ENCODE data around the gene WDR5. TPM values are rescaled to one million over a fixed set of nuclear protein-coding genes. Genes with fewer than 3 reads are reported as not detected.

The WDR5 gene
- total and polyA plus RNA-seq, 7 donors = 10.8 to 33.6 (median 15.0) TPM

DNA sequence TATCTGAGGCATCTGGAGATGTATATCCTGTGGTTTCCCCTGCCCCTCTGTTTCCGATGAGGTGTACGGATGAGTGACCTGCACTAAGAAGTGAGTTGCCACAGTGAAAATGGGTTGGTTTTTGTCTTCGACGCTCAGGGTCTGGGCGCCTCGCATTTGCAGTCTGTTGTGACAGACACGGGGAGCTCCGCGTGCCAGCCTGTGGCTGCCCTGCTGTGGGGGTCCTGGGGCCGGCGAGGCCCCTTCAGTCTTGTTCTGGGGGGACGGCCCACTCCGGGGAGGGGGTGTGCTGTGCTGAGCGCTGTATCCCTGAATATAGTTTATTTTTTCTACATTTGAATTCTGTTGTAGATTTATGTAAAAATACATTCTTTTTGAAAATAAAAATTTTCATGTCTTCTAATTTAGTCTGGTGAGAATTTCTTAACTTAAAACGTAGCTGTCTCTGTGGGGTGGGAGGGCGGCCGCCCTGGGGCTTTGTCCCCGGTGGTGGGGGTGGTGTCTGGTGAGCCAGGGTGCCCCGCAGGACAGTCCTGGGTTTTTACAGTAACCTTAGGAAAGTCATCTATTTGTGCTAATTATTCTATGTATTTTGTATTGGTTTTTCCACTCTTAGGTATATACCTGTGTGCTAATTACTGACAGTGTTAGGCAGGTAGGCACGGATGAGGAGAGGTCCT is 23.8 kb downstream of the WDR5 start:
- H3K27me3 ChIP-seq = no peaks in the 10 kb centered on the region
- whole genome bisulfite sequencing, 2 donors = 89 to 94% methylated on average over 20 of the region's 20 CpGs
- TF ChIP-seq POLR2A (IDR thresholded peaks at IDR 0.05) (no peak), POLR2AphosphoS5 (IDR thresholded peaks at IDR 0.05) (no peak), EP300 (IDR thresholded peaks at IDR 0.05) (no peak)
- TF ChIP-seq, protein P1, sequence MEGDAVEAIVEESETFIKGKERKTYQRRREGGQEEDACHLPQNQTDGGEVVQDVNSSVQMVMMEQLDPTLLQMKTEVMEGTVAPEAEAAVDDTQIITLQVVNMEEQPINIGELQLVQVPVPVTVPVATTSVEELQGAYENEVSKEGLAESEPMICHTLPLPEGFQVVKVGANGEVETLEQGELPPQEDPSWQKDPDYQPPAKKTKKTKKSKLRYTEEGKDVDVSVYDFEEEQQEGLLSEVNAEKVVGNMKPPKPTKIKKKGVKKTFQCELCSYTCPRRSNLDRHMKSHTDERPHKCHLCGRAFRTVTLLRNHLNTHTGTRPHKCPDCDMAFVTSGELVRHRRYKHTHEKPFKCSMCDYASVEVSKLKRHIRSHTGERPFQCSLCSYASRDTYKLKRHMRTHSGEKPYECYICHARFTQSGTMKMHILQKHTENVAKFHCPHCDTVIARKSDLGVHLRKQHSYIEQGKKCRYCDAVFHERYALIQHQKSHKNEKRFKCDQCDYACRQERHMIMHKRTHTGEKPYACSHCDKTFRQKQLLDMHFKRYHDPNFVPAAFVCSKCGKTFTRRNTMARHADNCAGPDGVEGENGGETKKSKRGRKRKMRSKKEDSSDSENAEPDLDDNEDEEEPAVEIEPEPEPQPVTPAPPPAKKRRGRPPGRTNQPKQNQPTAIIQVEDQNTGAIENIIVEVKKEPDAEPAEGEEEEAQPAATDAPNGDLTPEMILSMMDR (IDR thresholded peaks at IDR 0.05) = no peak
- no peak overlapping the region for H3K27ac ChIP-seq
- intact Hi-C loops (cut with DNase I) = no loop called here
- peaks cover 0 to 15% (median 0%) of the 10 kb centered on the region in 4 donors for H3K4me1 ChIP-seq
- no peaks in the 10 kb centered on the region for H3K9me3 ChIP-seq
- DNase-seq = no peak
- H3K36me3 ChIP-seq = peaks cover 27 to 46% (median 44%) of the 10 kb centered on the region in 4 donors
- H3K4me3 ChIP-seq = no peak overlapping the region

DNA sequence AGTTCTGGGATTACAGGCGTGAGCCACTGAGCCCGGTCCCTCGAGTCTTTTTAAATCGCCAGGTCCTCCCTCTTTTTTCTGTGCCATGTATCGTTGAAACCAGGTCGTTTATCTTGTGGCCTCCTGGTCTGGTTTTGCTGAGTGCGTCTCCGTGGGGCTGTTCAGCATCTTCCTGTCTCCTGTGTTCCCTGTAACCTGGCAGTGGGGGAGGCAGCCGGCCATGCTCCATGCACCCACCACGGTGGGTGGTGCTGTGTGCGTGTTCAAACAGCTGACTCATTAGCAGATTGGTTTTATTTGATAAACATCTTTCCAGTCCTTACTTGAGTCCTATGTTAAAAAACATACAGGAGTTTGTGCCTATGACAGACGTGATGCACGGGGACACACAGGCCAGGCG is 25.8 kb downstream of the WDR5 start:
- TF ChIP-seq POLR2AphosphoS5 (IDR thresholded peaks at IDR 0.05) = no peak
- no peak for TF ChIP-seq POLR2A (IDR thresholded peaks at IDR 0.05)
- TF ChIP-seq, protein P1 (IDR thresholded peaks at IDR 0.05) = no peak
- TF ChIP-seq EP300 (IDR thresholded peaks at IDR 0.05) = no peak
- no peak for DNase-seq
- H3K4me3 ChIP-seq = no peak overlapping the region
- peaks cover 0 to 17% (median 0%) of the 10 kb centered on the region in 4 donors for H3K4me1 ChIP-seq
- no peak overlapping the region for H3K27ac ChIP-seq
- WGBS, 2 donors = 90 to 91% methylated on average over 14 of the region's 14 CpGs
- H3K27me3 ChIP-seq = no peaks in the 10 kb centered on the region
- peaks cover 17 to 27% (median 24%) of the 10 kb centered on the region in 4 donors for H3K36me3 ChIP-seq
- intact Hi-C loops (cut with DNase I) = no loop called here
- H3K9me3 ChIP-seq = no peaks in the 10 kb centered on the region

DNA sequence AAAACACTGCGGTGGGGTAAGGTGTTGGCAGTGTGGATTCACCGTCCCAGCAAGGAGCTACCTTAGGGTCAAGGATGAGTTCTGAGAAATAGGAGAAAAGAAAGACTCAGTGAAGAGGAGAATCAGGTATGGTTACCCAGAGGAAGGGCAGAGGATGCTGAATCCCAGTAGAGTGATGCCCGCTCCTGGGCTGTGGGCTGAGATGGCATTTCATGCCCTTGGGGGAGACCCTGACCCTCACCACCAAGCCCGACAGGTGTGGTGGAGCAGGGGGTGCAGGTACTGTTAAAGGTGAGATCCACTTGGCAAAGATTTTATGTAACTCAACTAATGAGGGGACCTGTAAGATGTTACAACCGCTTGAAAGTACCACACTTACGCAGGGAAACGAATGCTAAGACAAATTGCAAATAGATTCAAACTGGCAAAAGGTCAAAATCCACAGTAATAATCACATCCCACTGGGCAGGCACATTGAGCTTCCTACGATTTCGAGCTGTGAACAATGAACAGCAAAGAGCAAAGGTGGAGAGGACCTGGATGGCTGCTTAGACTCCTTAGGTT is 26.4 kb downstream of the WDR5 start:
- TF ChIP-seq POLR2AphosphoS5 (IDR thresholded peaks at IDR 0.05) (no peak), POLR2A (IDR thresholded peaks at IDR 0.05) (no peak), EP300 (IDR thresholded peaks at IDR 0.05) (no peak)
- TF ChIP-seq, protein P1 (IDR thresholded peaks at IDR 0.05) = no peak
- no peak overlapping the region for H3K27ac ChIP-seq
- H3K4me1 ChIP-seq = peaks cover 0 to 24% (median 5%) of the 10 kb centered on the region in 4 donors
- no peak for DNase-seq
- H3K4me3 ChIP-seq = no peak overlapping the region
- no peaks in the 10 kb centered on the region for H3K9me3 ChIP-seq
- peaks cover 11 to 20% (median 18%) of the 10 kb centered on the region in 4 donors for H3K36me3 ChIP-seq
- H3K27me3 ChIP-seq = no peaks in the 10 kb centered on the region
- intact Hi-C loops (cut with DNase I) = no loop called here
- 73 to 92% methylated on average over 9 of the region's 9 CpGs for WGBS, 2 donors

DNA sequence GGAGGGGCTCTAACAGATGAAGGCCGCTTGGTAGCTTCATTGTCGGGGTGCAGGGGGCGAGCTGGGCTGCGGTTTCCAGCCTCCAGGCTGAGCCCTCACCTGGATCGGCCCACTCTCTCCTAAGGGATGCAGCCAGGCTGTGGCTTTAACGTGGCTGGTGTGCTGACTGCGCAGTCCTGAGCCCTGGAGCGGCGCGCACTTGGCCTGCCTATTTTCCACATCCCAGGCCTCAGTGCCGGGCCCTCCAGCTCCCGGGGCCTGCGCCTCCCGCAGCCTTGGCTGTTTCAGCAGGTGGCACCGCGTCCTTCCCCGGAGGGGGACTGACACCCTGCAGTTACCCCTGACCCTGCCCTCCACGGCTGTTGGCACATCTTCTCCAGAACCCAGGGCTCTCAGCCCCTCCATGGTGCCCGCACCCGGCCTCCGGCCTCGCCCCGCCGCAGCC is 27.1 kb downstream of the WDR5 start:
- no peak overlapping the region for H3K4me3 ChIP-seq
- peaks cover 0 to 30% (median 12%) of the 10 kb centered on the region in 4 donors for H3K4me1 ChIP-seq
- H3K9me3 ChIP-seq = no peaks in the 10 kb centered on the region
- H3K27me3 ChIP-seq = no peaks in the 10 kb centered on the region
- no peak overlapping the region for H3K27ac ChIP-seq
- 20 to 46% methylated on average over 24 of the region's 24 CpGs for WGBS, 2 donors
- DNase-seq = no peak
- intact Hi-C loops (cut with DNase I) = loop anchor here (1.0 kb wide), 1 partner anchor 27 kb away; the partner anchor contains the start of gene WDR5
- TF ChIP-seq, protein P1 (IDR thresholded peaks at IDR 0.05) = no peak
- TF ChIP-seq POLR2AphosphoS5 (IDR thresholded peaks at IDR 0.05) (no peak), EP300 (IDR thresholded peaks at IDR 0.05) (no peak), POLR2A (IDR thresholded peaks at IDR 0.05) (no peak)
- peaks cover 7 to 14% (median 11%) of the 10 kb centered on the region in 4 donors for H3K36me3 ChIP-seq
